H1 (cell line): ENCODE results near the gene EGFLAM. TPM values are rescaled to one million over a fixed set of nuclear protein-coding genes. Genes with fewer than 3 reads are reported as not detected.

Experiments
- CTCF ChIA-PET: fragments of 300-600 bp; sonication (Branson Sonifier 250); formaldehyde crosslinking; loops from one replicate; lab custom pipeline; 2021; ENCODE audit not compliant: partially characterized antibody; lab: Charles Lee
- POLR2A ChIA-PET: fragments of 300-600 bp; sonication (Branson Sonifier 250); formaldehyde crosslinking; loops from one replicate; lab custom pipeline; 2021; ENCODE audit warnings: inconsistent platforms; ENCODE audit not compliant: partially characterized antibody; lab: Charles Lee
- DNase-seq, 2 experiments: peaks; one replicate each; pipeline versions ENCODE4 v3.0.0 to v3.0.0-alpha.2; 2010 to 2022; ENCODE audit warnings: low spot score in 2 of 2, low read depth in 1 of 2, mixed read lengths in 1 of 2
- FAIRE-seq: peaks from 2 replicates; lab custom pipeline; 2011; peaks lifted over from hg19 to GRCh38; lab: Jason Lieb, UNC
- H2AFZ ChIP-seq: 2 replicates; pipeline ENCODE4 v1.8.1; 2012; ENCODE audit warnings: low read length, inconsistent platforms
- H2AK5ac ChIP-seq: 2 replicates; pipeline ENCODE4 v1.6.1; 2013; ENCODE audit warnings: low read depth, low read length
- H2BK120ac ChIP-seq: replicated peaks from 2 replicates; pipeline ENCODE3; 2013; ENCODE audit warnings: low read depth, low read length, inconsistent platforms
- H2BK12ac ChIP-seq: 2 replicates; pipeline ENCODE4 v1.6.1; 2013; ENCODE audit warnings: low read depth, low read length
- H2BK15ac ChIP-seq: 2 replicates; pipeline ENCODE4 v1.6.1; 2013; ENCODE audit warnings: low read length
- H2BK20ac ChIP-seq: 2 replicates; pipeline ENCODE4 v1.6.1; 2013; ENCODE audit warnings: low read length
- H2BK5ac ChIP-seq: 2 replicates; pipeline ENCODE4 v1.6.1; 2013; ENCODE audit warnings: low read depth, low read length
- H3K14ac ChIP-seq: 2 replicates; pipeline ENCODE4 v1.6.1; 2013; ENCODE audit warnings: inconsistent platforms; ENCODE audit not compliant: insufficient read length
- H3K18ac ChIP-seq: 2 replicates; pipeline ENCODE4 v1.6.1; 2013; ENCODE audit warnings: low read length; ENCODE audit errors: extremely low read depth
- H3K23ac ChIP-seq: 2 replicates; pipeline ENCODE4 v1.6.1; 2013; ENCODE audit warnings: inconsistent platforms; ENCODE audit not compliant: insufficient read length
- H3K23me2 ChIP-seq: 2 replicates; pipeline ENCODE4 v1.6.1; 2013; ENCODE audit warnings: low read depth, low read length
- H3K27ac ChIP-seq: 2 replicates; pipeline ENCODE4 v1.6.1; 2011; ENCODE audit warnings: low read depth, low read length, inconsistent platforms
- H3K27me3 ChIP-seq, 4 experiments: replicated peaks in 1 of 4; 1 replicate in 1 of 4; 2 replicates in 3 of 4; pipeline versions ENCODE4 v1.6.1 to v1.8.1; 2011 to 2013; ENCODE audit warnings: low read length in 3 of 4, mild to moderate bottlenecking in 3 of 4, inconsistent platforms in 2 of 4, mixed read lengths in 2 of 4, moderate library complexity in 1 of 4; ENCODE audit not compliant: control insufficient read depth in 3 of 4, insufficient read depth in 3 of 4; ENCODE audit errors: extremely low read depth in 1 of 4
- H3K36me3 ChIP-seq, 4 experiments: 2 replicates each; pipeline versions ENCODE4 v1.6.1 to v1.8.1; 2011 to 2013; ENCODE audit warnings: mild to moderate bottlenecking in 4 of 4, low read length in 3 of 4, moderate library complexity in 2 of 4, control low read depth in 1 of 4, inconsistent platforms in 1 of 4; ENCODE audit not compliant: insufficient read depth in 4 of 4, control insufficient read depth in 2 of 4
- H3K4ac ChIP-seq: replicated peaks from 2 replicates; pipeline ENCODE3; 2013; ENCODE audit warnings: low read length, low read depth, mixed read lengths, inconsistent platforms; ENCODE audit not compliant: insufficient read length
- H3K4me1 ChIP-seq, 4 experiments: replicated peaks in 1 of 4; 1 replicate in 1 of 4; 2 replicates in 3 of 4; pipeline versions ENCODE4 v1.6.1 to v1.8.1; 2011 to 2013; ENCODE audit warnings: low read length in 3 of 4, inconsistent platforms in 2 of 4, mixed read lengths in 1 of 4; ENCODE audit not compliant: insufficient read depth in 4 of 4, control insufficient read depth in 3 of 4
- H3K4me2 ChIP-seq, 2 experiments: 2 replicates each; pipeline versions ENCODE4 v1.6.1 to v1.8.1; 2011 to 2013; ENCODE audit warnings: low read depth in 2 of 2, low read length in 2 of 2, control low read depth in 1 of 2, inconsistent platforms in 1 of 2, mild to moderate bottlenecking in 1 of 2; ENCODE audit not compliant: insufficient read depth in 1 of 2
- H3K4me3 ChIP-seq, 4 experiments: fragments of 200-600, 300-600 bp in 1 of 4; sonication (generic), shearing (Covaris generic), sonication (Bioruptor Twin) in 1 of 4; 2 replicates each; pipeline versions ENCODE4 v1.5.1 to v1.8.1; 2011 to 2016; ENCODE audit warnings: low read length in 4 of 4, low read depth in 3 of 4, control low read depth in 2 of 4, inconsistent platforms in 2 of 4, mild to moderate bottlenecking in 2 of 4, mixed read lengths in 1 of 4, moderate library complexity in 1 of 4; ENCODE audit not compliant: insufficient read depth in 2 of 4; ENCODE audit errors: extremely low read depth in 1 of 4
- H3K56ac ChIP-seq: replicated peaks from 2 replicates; pipeline ENCODE3; 2013; ENCODE audit warnings: low read depth, mild to moderate bottlenecking, mixed read lengths, low read length, inconsistent platforms; ENCODE audit not compliant: insufficient read length
- H3K79me1 ChIP-seq: 2 replicates; pipeline ENCODE4 v1.6.1; 2013; ENCODE audit warnings: low read depth, low read length, control low read depth
- H3K79me2 ChIP-seq, 2 experiments: 2 replicates each; pipeline versions ENCODE4 v1.6.1 to v1.8.1; 2012 to 2013; ENCODE audit warnings: low read length in 2 of 2, mild to moderate bottlenecking in 2 of 2, inconsistent platforms in 1 of 2; ENCODE audit not compliant: insufficient read depth in 2 of 2, control insufficient read depth in 1 of 2
- H3K9ac ChIP-seq, 4 experiments: replicated peaks in 1 of 4; 1 replicate in 1 of 4; 2 replicates in 3 of 4; pipeline versions ENCODE4 v1.6.1 to v1.8.1; 2011 to 2013; ENCODE audit warnings: low read depth in 3 of 4, low read length in 3 of 4, control low read depth in 2 of 4, mild to moderate bottlenecking in 2 of 4, moderate library complexity in 2 of 4, inconsistent platforms in 1 of 4; ENCODE audit errors: extremely low read depth in 1 of 4
- H3K9me3 ChIP-seq, 2 experiments: 2 replicates each; pipeline versions ENCODE4 v1.6.1 to v1.8.1; 2012 to 2013; ENCODE audit warnings: mild to moderate bottlenecking in 2 of 2, moderate library complexity in 2 of 2, control low read depth in 1 of 2, inconsistent platforms in 1 of 2, low read depth in 1 of 2, low read length in 1 of 2, mixed read lengths in 1 of 2; ENCODE audit not compliant: insufficient read depth in 2 of 2
- H4K20me1 ChIP-seq, 2 experiments: replicated peaks in 1 of 2; 2 replicates each; pipeline versions ENCODE3 to v1.8.1; 2011 to 2013; ENCODE audit warnings: inconsistent platforms in 2 of 2, low read length in 2 of 2, mild to moderate bottlenecking in 1 of 2; ENCODE audit not compliant: insufficient read depth in 2 of 2, control insufficient read depth in 1 of 2
- H4K5ac ChIP-seq: 2 replicates; pipeline ENCODE4 v1.6.1; 2013; ENCODE audit warnings: low read length, low read depth, mixed read lengths, inconsistent platforms; ENCODE audit not compliant: insufficient read length
- H4K8ac ChIP-seq: 2 replicates; pipeline ENCODE4 v1.8.0; 2013; ENCODE audit warnings: mild to moderate bottlenecking, moderate library complexity, low read length, inconsistent platforms; ENCODE audit not compliant: insufficient read depth; ENCODE audit errors: extremely low read depth
- H4K91ac ChIP-seq: replicated peaks from 2 replicates; pipeline ENCODE3; 2013; ENCODE audit warnings: low read length, mixed read lengths, inconsistent platforms; ENCODE audit not compliant: insufficient read length
- CHD1 ChIP-seq: IDR thresholded peaks from 2 replicates; pipeline ENCODE4 v1.6.1; 2012; ENCODE audit warnings: low read depth, low read length, improper control_type of control experiment
- GABPA ChIP-seq: IDR thresholded peaks from 2 replicates; pipeline ENCODE4 v1.6.1; 2011; ENCODE audit warnings: mild to moderate bottlenecking, low read length, moderate library complexity, borderline replicate concordance; ENCODE audit not compliant: insufficient read depth
- HDAC6 ChIP-seq: IDR thresholded peaks from one replicate; pipeline ENCODE4 v1.7.1; 2012; ENCODE audit warnings: low read depth, mild to moderate bottlenecking, inconsistent platforms, low read length, moderate library complexity
- JUN ChIP-seq: IDR thresholded peaks from 2 replicates; pipeline ENCODE4 v1.6.1; 2011; ENCODE audit warnings: low read depth, mild to moderate bottlenecking, improper control_type of control experiment, low read length
- POU5F1 ChIP-seq: IDR thresholded peaks from 2 replicates; pipeline ENCODE4 v1.6.1; 2011; ENCODE audit warnings: low read depth, mild to moderate bottlenecking, low read length, moderate library complexity
- SAP30 ChIP-seq: fragments of 300-600 bp; sonication (generic); IDR thresholded peaks from 2 replicates; pipeline ENCODE4 v1.7.1; 2012; ENCODE audit warnings: low read length, moderate library complexity, mild to moderate bottlenecking, inconsistent platforms; ENCODE audit not compliant: insufficient read depth, insufficient replicate concordance
- SP4 ChIP-seq: IDR thresholded peaks from 2 replicates; pipeline ENCODE4 v1.6.1; 2012; ENCODE audit warnings: low read length, inconsistent platforms
- TBP ChIP-seq: IDR thresholded peaks from 2 replicates; pipeline ENCODE4 v1.6.1; 2011; ENCODE audit warnings: low read depth, low read length, improper control_type of control experiment
- YY1 ChIP-seq: IDR thresholded peaks from 2 replicates; pipeline ENCODE4 v1.6.1; 2011; ENCODE audit warnings: low read depth, mild to moderate bottlenecking, low read length
- ZNF274 ChIP-seq: IDR thresholded peaks from 2 replicates; pipeline ENCODE4 v1.7.0; 2012; ENCODE audit warnings: low read length, borderline replicate concordance; ENCODE audit errors: extremely low read depth
- WGBS, 2 experiments: shearing (Covaris generic) in 1 of 2; methylation state at CpG; one replicate each; pipeline versions ENCODE4 v1.1.6 to v1.1.7; 2013 to 2015; ENCODE audit warnings: low lambda C conversion rate in 2 of 2, mixed read lengths in 2 of 2, inconsistent platforms in 1 of 2, low coverage in 1 of 2, missing lambda C conversion rate in 1 of 2; ENCODE audit not compliant: insufficient replicate concordance in 2 of 2, insufficient coverage in 1 of 2, insufficient read length in 1 of 2; ENCODE audit errors: extremely low coverage in 1 of 2, missing lambda C conversion rate in 1 of 2; 5-methylcytosine and 5-hydroxymethylcytosine counted together
- polyA plus RNA-seq, 7 experiments: library from polyadenylated mRNA; depleted of rRNA in 3 of 7; stranded (reverse) in 5 of 7; unstranded in 2 of 7; fragments of >200 nt in 5 of 7; fragments of 200-250 nt in 2 of 7; gene quantifications; 1 replicate in 5 of 7; 2 replicates in 1 of 7; 4 replicates in 1 of 7; pipeline versions ENCODE4 v1.2.1 to v1.2.3, GENCODE V29; 2011 to 2013; ENCODE audit warnings: missing spikeins in 2 of 7, mixed read lengths in 2 of 7
- total RNA-seq: library from RNA; stranded (reverse); fragmentation: NEBNext Ultra II Directional; extraction: Animal tissue kit (Norgen Biotek cat#: 25700); gene quantifications from 2 replicates; pipeline ENCODE4 v1.2.1, GENCODE V29; 2021
- TF ChIP-seq, protein P1 (sequence below): IDR thresholded peaks from 2 replicates; pipeline ENCODE4 v1.6.1; 2012; ENCODE audit warnings: low read length, inconsistent platforms

Gene EGFLAM
- total and polyA plus RNA-seq, 2 of the 8 experiments (the other 6 are each of a cell fraction or from before 2014, with no cell fraction given): 0.20 to 0.24 TPM

DNA sequence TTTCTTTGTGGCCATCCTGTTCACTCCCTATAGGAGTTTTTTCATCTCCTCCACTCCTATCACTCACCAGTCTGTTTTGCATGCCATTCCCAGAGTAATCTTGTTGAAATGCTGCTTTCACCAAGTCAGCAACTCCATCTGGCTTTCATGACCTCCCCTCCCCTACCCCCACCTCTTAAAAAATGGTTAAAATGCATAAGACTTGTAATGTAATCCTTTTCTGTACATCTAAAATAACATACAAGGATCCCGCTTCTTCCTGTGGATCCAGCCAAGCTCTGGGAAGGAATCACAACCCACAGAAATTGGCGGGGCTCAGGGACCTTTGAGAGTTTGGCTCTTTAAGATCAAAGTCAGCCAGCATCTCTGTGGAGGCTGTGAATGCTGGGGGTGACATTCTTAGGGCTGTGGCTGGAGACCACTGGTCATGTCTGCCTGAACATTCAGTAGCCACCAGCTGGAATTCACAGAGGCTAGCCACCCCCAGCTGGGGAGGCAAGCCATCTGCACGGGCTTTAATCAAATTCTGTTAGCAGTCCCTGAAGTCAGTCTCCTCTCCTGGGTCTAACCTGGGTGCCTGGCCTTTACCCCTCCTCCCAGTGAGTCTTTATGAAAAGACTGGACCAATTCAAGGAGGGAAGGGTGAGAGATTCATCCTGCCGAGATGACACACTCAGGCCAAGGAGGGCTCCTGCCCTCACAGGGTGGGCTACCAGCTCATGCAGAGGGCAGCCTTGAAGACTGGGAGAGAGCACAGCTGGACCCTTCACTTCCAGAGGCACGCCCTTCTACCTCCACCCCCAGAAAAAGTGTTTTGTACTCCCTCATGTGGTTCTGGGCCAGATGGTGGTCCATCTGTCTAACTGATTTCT, 165.2 kb downstream of the EGFLAM start:
- no peak overlapping the region for H3K4me2 ChIP-seq
- no peak overlapping the region for H3K27ac ChIP-seq
- H2BK20ac ChIP-seq: no peak overlapping the region
- H3K79me1 ChIP-seq: no peaks in the 10 kb centered on the region
- POLR2A ChIA-PET: no interaction called here
- no peak overlapping the region for H2AK5ac ChIP-seq
- H3K14ac ChIP-seq: no peak overlapping the region
- no peaks in the 10 kb centered on the region; the same call in 1 of the 2 replicates for H3K23me2 ChIP-seq
- no peak overlapping the region for H3K56ac ChIP-seq
- H2BK5ac ChIP-seq: no peak overlapping the region
- no peak overlapping the region for H2BK12ac ChIP-seq
- H2AFZ ChIP-seq: no peak overlapping the region
- H2BK120ac ChIP-seq: no peak overlapping the region
- peaks cover 0 to 3% (median under 1%) of the 10 kb centered on the region in 4 experiments; a peak in 1 of 7 replicates for H3K4me1 ChIP-seq
- H2BK15ac ChIP-seq: no peak overlapping the region
- no peaks in the 10 kb centered on the region for H3K79me2 ChIP-seq
- H4K5ac ChIP-seq: no peak overlapping the region
- no peak for FAIRE-seq
- H3K4ac ChIP-seq: no peak overlapping the region
- H4K8ac ChIP-seq: no peak overlapping the region
- no peaks in the 10 kb centered on the region for H3K27me3 ChIP-seq
- no peaks in the 10 kb centered on the region for H3K36me3 ChIP-seq
- H4K91ac ChIP-seq: no peak overlapping the region
- CTCF ChIA-PET: interaction anchor here (1.0 to 8.7 kb wide), 11 partner anchors 8 to 386 kb away, joined by 3 to 73 read pairs (median 11); no protein-coding TSS in a partner anchor
- H3K4me3 ChIP-seq: no peak overlapping the region
- H4K20me1 ChIP-seq: no peaks in the 10 kb centered on the region
- no peak overlapping the region for H3K9ac ChIP-seq
- no peak for DNase-seq
- H3K18ac ChIP-seq: no peak overlapping the region
- 78% methylated on average over 5 of the region's 5 CpGs; no CpG with 5 or more reads in 1 of the 2 experiments for WGBS, 2 experiments
- H3K9me3 ChIP-seq: no peaks in the 10 kb centered on the region
- no peak overlapping the region for H3K23ac ChIP-seq
- TF ChIP-seq HDAC6 (no peak), SAP30 (no peak), CHD1 (no peak), SP4 (no peak), GABPA (no peak), YY1 (no peak), TBP (no peak), JUN (no peak), ZNF274 (no peak), POU5F1 (no peak)
- TF ChIP-seq, protein P1, sequence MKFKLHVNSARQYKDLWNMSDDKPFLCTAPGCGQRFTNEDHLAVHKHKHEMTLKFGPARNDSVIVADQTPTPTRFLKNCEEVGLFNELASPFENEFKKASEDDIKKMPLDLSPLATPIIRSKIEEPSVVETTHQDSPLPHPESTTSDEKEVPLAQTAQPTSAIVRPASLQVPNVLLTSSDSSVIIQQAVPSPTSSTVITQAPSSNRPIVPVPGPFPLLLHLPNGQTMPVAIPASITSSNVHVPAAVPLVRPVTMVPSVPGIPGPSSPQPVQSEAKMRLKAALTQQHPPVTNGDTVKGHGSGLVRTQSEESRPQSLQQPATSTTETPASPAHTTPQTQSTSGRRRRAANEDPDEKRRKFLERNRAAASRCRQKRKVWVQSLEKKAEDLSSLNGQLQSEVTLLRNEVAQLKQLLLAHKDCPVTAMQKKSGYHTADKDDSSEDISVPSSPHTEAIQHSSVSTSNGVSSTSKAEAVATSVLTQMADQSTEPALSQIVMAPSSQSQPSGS: no peak
